ENCODE data around the gene ITPRIP.

ITPRIP gene

DNA sequence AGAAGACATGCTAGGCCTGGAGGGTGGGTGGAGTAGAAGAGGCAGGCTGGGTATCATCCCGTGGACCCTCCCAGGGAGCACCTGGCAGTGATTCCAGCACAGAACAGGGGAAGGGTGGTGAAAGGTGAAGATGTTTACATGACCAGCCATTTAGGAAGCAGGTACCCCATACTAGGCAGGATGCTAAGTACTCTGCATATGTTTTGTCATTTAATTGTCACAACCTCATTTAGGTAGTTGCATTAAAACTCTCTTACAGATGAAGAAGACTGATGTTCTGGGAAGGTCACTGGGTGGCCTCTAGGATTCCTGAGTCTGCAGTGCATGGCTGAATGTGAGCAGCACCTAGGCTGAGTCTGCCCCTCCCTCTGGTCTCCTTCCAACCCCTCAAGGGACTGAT lies 15.2 kb downstream of the ITPRIP start:
- no peak overlapping the region for H3K27ac ChIP-seq (ENCODE audit: low read length, poor library complexity, severe bottlenecking)
- WGBS = 76% methylated on average over 1 of the region's 1 CpG
- DNase-seq = no peak
- H2AFZ ChIP-seq (ENCODE audit: low read depth, low read length) = no peak overlapping the region
- no peak overlapping the region for H4K91ac ChIP-seq (ENCODE audit: low read length)
- H2AK5ac ChIP-seq (ENCODE audit: low read length, severe bottlenecking) = no peak overlapping the region
- H3K14ac ChIP-seq (ENCODE audit: low read length in 2 of 2) = no peak overlapping the region
- H2BK120ac ChIP-seq (ENCODE audit: low read depth, low read length) = no peak overlapping the region
- H3K4ac ChIP-seq (ENCODE audit: low read depth in 1 of 2, low read length in 2 of 2) = no peak overlapping the region
- peaks cover 49% of the 10 kb centered on the region for H3K4me1 ChIP-seq (ENCODE audit: control insufficient read depth, insufficient read depth, low read depth, low read length)
- H3K79me1 ChIP-seq (replicated peaks; ENCODE audit: low read length, poor library complexity, severe bottlenecking) = peaks cover 29% of the 10 kb centered on the region
- no peak overlapping the region for H3K4me2 ChIP-seq (ENCODE audit: low read length, poor library complexity, severe bottlenecking)
- H3K23ac ChIP-seq (ENCODE audit: low read length in 2 of 2) = no peak overlapping the region
- peaks cover 34 to 47% of the 10 kb centered on the region in 2 experiments for H3K36me3 ChIP-seq (ENCODE audit: control insufficient read depth in 1 of 2, insufficient read depth in 2 of 2, low read depth in 1 of 2, low read length in 2 of 2)
- H3K9me3 ChIP-seq (ENCODE audit: control insufficient read depth, low read length) = no peaks in the 10 kb centered on the region
- H3K9ac ChIP-seq (ENCODE audit: low read length) = peak overlapping the region; percentile 21
- no peaks in the 10 kb centered on the region for H3K27me3 ChIP-seq (ENCODE audit: control insufficient read depth in 1 of 2, insufficient read depth in 1 of 2, low read length in 2 of 2)
- H2BK15ac ChIP-seq (ENCODE audit: low read depth, poor library complexity, severe bottlenecking) = no peak overlapping the region
- no peak overlapping the region for H2BK5ac ChIP-seq (ENCODE audit: low read depth, low read length, poor library complexity, severe bottlenecking)
- no peak overlapping the region for H4K8ac ChIP-seq (ENCODE audit: low read length)
- no peak overlapping the region for H3K18ac ChIP-seq (ENCODE audit: low read depth in 1 of 2, low read length in 2 of 2)
- H2BK12ac ChIP-seq (ENCODE audit: low read length in 2 of 2) = no peak overlapping the region
- no peak overlapping the region for H3K4me3 ChIP-seq (ENCODE audit: insufficient read depth in 1 of 2, low read depth in 1 of 2, low read length in 2 of 2)

DNA sequence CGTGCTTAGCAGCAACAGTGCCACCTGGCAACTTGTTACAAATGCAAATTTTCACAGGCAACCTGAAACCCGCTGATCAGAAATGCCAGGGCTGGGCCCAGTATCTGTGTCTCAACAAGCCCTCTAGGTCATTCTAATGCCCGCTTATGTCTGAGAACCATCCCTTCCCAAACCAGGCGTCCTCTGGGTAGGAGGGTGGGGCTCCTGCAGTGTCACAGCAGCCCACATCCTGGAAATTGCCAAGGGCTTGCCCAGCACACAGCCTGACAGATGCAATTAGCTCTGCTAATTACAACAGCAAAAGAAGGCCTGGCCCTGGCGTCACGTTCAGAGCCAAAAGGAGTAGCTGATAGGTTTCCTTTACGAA lies 15.9 kb downstream of the ITPRIP start:
- H4K8ac ChIP-seq (ENCODE audit: low read length) = no peak overlapping the region
- H2BK15ac ChIP-seq (ENCODE audit: low read depth, poor library complexity, severe bottlenecking) = no peak overlapping the region
- H3K4me2 ChIP-seq (ENCODE audit: low read length, poor library complexity, severe bottlenecking) = no peak overlapping the region
- H3K79me1 ChIP-seq (replicated peaks; ENCODE audit: low read length, poor library complexity, severe bottlenecking) = peaks cover 33% of the 10 kb centered on the region
- no peak overlapping the region for H3K4me3 ChIP-seq (ENCODE audit: insufficient read depth in 1 of 2, low read depth in 1 of 2, low read length in 2 of 2)
- H3K4me1 ChIP-seq (ENCODE audit: control insufficient read depth, insufficient read depth, low read depth, low read length) = peaks cover 48% of the 10 kb centered on the region
- no peaks in the 10 kb centered on the region for H3K9me3 ChIP-seq (ENCODE audit: control insufficient read depth, low read length)
- H2BK5ac ChIP-seq (ENCODE audit: low read depth, low read length, poor library complexity, severe bottlenecking) = no peak overlapping the region
- H2BK12ac ChIP-seq (ENCODE audit: low read length in 2 of 2) = no peak overlapping the region
- no peak overlapping the region for H2AK5ac ChIP-seq (ENCODE audit: low read length, severe bottlenecking)
- H3K23ac ChIP-seq (ENCODE audit: low read length in 2 of 2) = no peak overlapping the region
- H3K36me3 ChIP-seq (ENCODE audit: control insufficient read depth in 1 of 2, insufficient read depth in 2 of 2, low read depth in 1 of 2, low read length in 2 of 2) = peaks cover 38 to 47% of the 10 kb centered on the region in 2 experiments
- H4K91ac ChIP-seq (ENCODE audit: low read length) = no peak overlapping the region
- H3K14ac ChIP-seq (ENCODE audit: low read length in 2 of 2) = no peak overlapping the region
- DNase-seq = no peak
- H3K9ac ChIP-seq (ENCODE audit: low read length) = peak overlapping the region; percentile 21
- WGBS = 79% methylated on average over 7 of the region's 7 CpGs
- H2BK120ac ChIP-seq (ENCODE audit: low read depth, low read length) = no peak overlapping the region
- H2AFZ ChIP-seq (ENCODE audit: low read depth, low read length) = no peak overlapping the region
- peak overlapping the region; percentile 5 to 13 for H3K18ac ChIP-seq (ENCODE audit: low read depth in 1 of 2, low read length in 2 of 2)
- H3K4ac ChIP-seq (ENCODE audit: low read depth in 1 of 2, low read length in 2 of 2) = no peak overlapping the region
- no peak overlapping the region for H3K27ac ChIP-seq (ENCODE audit: low read length, poor library complexity, severe bottlenecking)
- H3K27me3 ChIP-seq (ENCODE audit: control insufficient read depth in 1 of 2, insufficient read depth in 1 of 2, low read length in 2 of 2) = no peaks in the 10 kb centered on the region

DNA sequence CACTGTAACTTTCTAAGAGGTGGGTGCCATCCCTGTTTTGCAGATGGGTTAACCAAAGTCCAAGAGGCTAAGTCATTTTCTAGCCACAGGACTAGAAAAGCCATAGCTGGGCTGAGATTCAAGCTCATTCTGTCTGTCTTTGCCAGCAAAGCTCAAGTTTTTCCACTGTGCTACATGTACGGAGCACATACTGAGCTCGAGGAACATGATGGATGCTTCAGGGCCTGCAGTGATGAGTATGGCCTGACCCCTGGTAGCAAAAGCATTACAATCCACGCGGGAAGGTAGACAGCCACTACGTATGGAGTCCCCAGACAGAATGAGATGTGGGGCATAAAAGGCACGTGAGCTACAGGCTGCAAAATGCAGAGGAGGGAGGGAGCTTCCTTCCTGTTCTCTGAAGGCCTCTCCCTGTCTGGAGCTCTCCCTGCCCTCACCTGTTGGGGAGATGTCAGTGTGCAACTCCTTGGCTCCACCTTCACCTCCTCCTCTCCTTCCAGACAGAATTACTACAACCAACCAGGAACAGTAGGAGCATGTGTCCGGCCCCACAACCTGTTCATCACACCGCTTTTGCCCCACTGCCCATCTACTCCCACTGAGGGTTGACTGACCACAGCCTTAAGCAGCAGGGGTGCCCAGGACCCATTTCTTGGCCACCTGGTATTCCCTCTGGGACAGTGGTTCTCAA lies 16.4 kb downstream of the ITPRIP start:
- no peak overlapping the region for H3K27ac ChIP-seq (ENCODE audit: low read length, poor library complexity, severe bottlenecking)
- no peak overlapping the region for H4K8ac ChIP-seq (ENCODE audit: low read length)
- peaks cover 34% of the 10 kb centered on the region for H3K79me1 ChIP-seq (replicated peaks; ENCODE audit: low read length, poor library complexity, severe bottlenecking)
- H2BK15ac ChIP-seq (ENCODE audit: low read depth, poor library complexity, severe bottlenecking) = no peak overlapping the region
- no peak overlapping the region for H3K4ac ChIP-seq (ENCODE audit: low read depth in 1 of 2, low read length in 2 of 2)
- peaks cover 43% of the 10 kb centered on the region for H3K4me1 ChIP-seq (ENCODE audit: control insufficient read depth, insufficient read depth, low read depth, low read length)
- H3K23ac ChIP-seq (ENCODE audit: low read length in 2 of 2) = no peak overlapping the region
- peak overlapping the region in 1 of 2 experiments; percentile 16 for H3K4me3 ChIP-seq (ENCODE audit: insufficient read depth in 1 of 2, low read depth in 1 of 2, low read length in 2 of 2)
- H2AK5ac ChIP-seq (ENCODE audit: low read length, severe bottlenecking) = no peak overlapping the region
- no peak overlapping the region for H4K91ac ChIP-seq (ENCODE audit: low read length)
- no peak overlapping the region for H2BK5ac ChIP-seq (ENCODE audit: low read depth, low read length, poor library complexity, severe bottlenecking)
- 91% methylated on average over 8 of the region's 8 CpGs for WGBS
- H2AFZ ChIP-seq (ENCODE audit: low read depth, low read length) = no peak overlapping the region
- H3K9me3 ChIP-seq (ENCODE audit: control insufficient read depth, low read length) = no peaks in the 10 kb centered on the region
- H2BK12ac ChIP-seq (ENCODE audit: low read length in 2 of 2) = no peak overlapping the region
- H3K9ac ChIP-seq (ENCODE audit: low read length) = peak overlapping the region; percentile 21
- H2BK120ac ChIP-seq (ENCODE audit: low read depth, low read length) = no peak overlapping the region
- peak overlapping the region in 1 of 2 experiments; percentile 9 for H3K14ac ChIP-seq (ENCODE audit: low read length in 2 of 2)
- H3K18ac ChIP-seq (ENCODE audit: low read depth in 1 of 2, low read length in 2 of 2) = peak overlapping the region; percentile 5 to 37
- no peaks in the 10 kb centered on the region for H3K27me3 ChIP-seq (ENCODE audit: control insufficient read depth in 1 of 2, insufficient read depth in 1 of 2, low read length in 2 of 2)
- H3K4me2 ChIP-seq (ENCODE audit: low read length, poor library complexity, severe bottlenecking) = no peak overlapping the region
- peaks cover 36 to 47% of the 10 kb centered on the region in 2 experiments for H3K36me3 ChIP-seq (ENCODE audit: control insufficient read depth in 1 of 2, insufficient read depth in 2 of 2, low read depth in 1 of 2, low read length in 2 of 2)
- DNase-seq = no peak

DNA sequence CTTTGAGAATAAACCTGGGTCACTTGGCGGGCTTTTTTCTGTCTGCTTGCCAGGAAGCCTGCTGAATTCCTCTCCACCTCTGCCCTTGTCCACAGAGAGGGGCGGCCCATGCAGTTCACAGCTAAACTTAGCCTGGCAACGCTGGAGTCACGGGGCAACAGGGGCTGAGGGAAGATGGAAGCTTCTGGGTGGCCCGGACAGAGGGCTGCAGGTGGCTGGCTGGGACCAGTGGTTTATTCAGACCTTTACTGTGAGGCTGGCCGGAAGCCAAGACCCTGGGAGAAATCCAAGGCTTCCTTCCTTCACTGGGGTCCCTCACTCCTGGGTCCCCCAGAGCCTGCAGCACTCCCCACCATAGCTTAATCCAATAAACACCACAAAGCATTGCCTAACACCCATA lies 17.0 kb downstream of the ITPRIP start:
- peaks cover 39% of the 10 kb centered on the region for H3K79me1 ChIP-seq (replicated peaks; ENCODE audit: low read length, poor library complexity, severe bottlenecking)

More for the DNA sequence above, 17.0 kb downstream of the ITPRIP start:
- H3K27me3 ChIP-seq (ENCODE audit: control insufficient read depth in 1 of 2, insufficient read depth in 1 of 2, low read length in 2 of 2) = no peaks in the 10 kb centered on the region
- H3K4ac ChIP-seq (ENCODE audit: low read depth in 1 of 2, low read length in 2 of 2) = no peak overlapping the region
- no peak overlapping the region for H2AK5ac ChIP-seq (ENCODE audit: low read length, severe bottlenecking)
- H2BK5ac ChIP-seq (ENCODE audit: low read depth, low read length, poor library complexity, severe bottlenecking) = no peak overlapping the region
- H3K14ac ChIP-seq (ENCODE audit: low read length in 2 of 2) = no peak overlapping the region
- H2AFZ ChIP-seq (ENCODE audit: low read depth, low read length) = no peak overlapping the region
- H3K9me3 ChIP-seq (ENCODE audit: control insufficient read depth, low read length) = no peaks in the 10 kb centered on the region
- H3K4me2 ChIP-seq (ENCODE audit: low read length, poor library complexity, severe bottlenecking) = no peak overlapping the region
- no peak overlapping the region for H4K91ac ChIP-seq (ENCODE audit: low read length)
- no peak overlapping the region for H4K8ac ChIP-seq (ENCODE audit: low read length)
- H2BK12ac ChIP-seq (ENCODE audit: low read length in 2 of 2) = no peak overlapping the region
- H3K27ac ChIP-seq (ENCODE audit: low read length, poor library complexity, severe bottlenecking) = no peak overlapping the region
- no peak for DNase-seq
- H3K4me3 ChIP-seq (ENCODE audit: insufficient read depth in 1 of 2, low read depth in 1 of 2, low read length in 2 of 2) = no peak overlapping the region
- no peak overlapping the region for H3K23ac ChIP-seq (ENCODE audit: low read length in 2 of 2)
- no peak overlapping the region for H2BK15ac ChIP-seq (ENCODE audit: low read depth, poor library complexity, severe bottlenecking)
- H3K4me1 ChIP-seq (ENCODE audit: control insufficient read depth, insufficient read depth, low read depth, low read length) = peaks cover 41% of the 10 kb centered on the region
- H3K36me3 ChIP-seq (ENCODE audit: control insufficient read depth in 1 of 2, insufficient read depth in 2 of 2, low read depth in 1 of 2, low read length in 2 of 2) = peaks cover 35 to 46% of the 10 kb centered on the region in 2 experiments
- H3K9ac ChIP-seq (ENCODE audit: low read length) = peak overlapping the region; percentile 21
- H3K18ac ChIP-seq (ENCODE audit: low read depth in 1 of 2, low read length in 2 of 2) = no peak overlapping the region
- WGBS = 89% methylated on average over 6 of the region's 6 CpGs
- no peak overlapping the region for H2BK120ac ChIP-seq (ENCODE audit: low read depth, low read length)
